SW480 (cell line): ENCODE measurements around the gene AGPAT3.

ENCODE experiments used
- DNase-seq: peaks from one replicate; pipeline ENCODE4 v3.0.0-alpha.2; 2016; ENCODE audit warnings: low spot score

The AGPAT3 gene

GRCh38 chr21:43979654-43980053, 114.6 kb downstream of the AGPAT3 start:
- DNase-seq: no peak

GRCh38 chr21:43981151-43981870, 116.3 kb downstream of the AGPAT3 start:
- DNase-seq: no peak

GRCh38 chr21:43981871-43982210, 116.8 kb downstream of the AGPAT3 start:
- no peak for DNase-seq

- no peak for DNase-seq
These were observed 117.6 kb downstream of the AGPAT3 start for GRCh38 chr21:43982489-43983078.

- no peak for DNase-seq
These were observed 118.4 kb downstream of the AGPAT3 start for GRCh38 chr21:43983390-43983789.

GRCh38 chr21:43983860-43984420, 118.9 kb downstream of the AGPAT3 start:
- DNase-seq: no peak

- no peak for DNase-seq
These were observed 120.1 kb downstream of the AGPAT3 start for GRCh38 chr21:43984905-43985689.

- DNase-seq: no peak
These were observed 120.7 kb downstream of the AGPAT3 start for GRCh38 chr21:43985690-43986251.

GRCh38 chr21:43986544-43987451, 121.8 kb downstream of the AGPAT3 start:
- no peak for DNase-seq

GRCh38 chr21:43987509-43987908, 122.5 kb downstream of the AGPAT3 start:
- DNase-seq: no peak

- no peak for DNase-seq
These were observed 123.0 kb downstream of the AGPAT3 start for GRCh38 chr21:43988016-43988415.

GRCh38 chr21:43988506-43989230, 123.6 kb downstream of the AGPAT3 start:
- no peak for DNase-seq

GRCh38 chr21:43989401-43989800, 124.4 kb downstream of the AGPAT3 start:
- no peak for DNase-seq

- DNase-seq: no peak
These were observed 126.5 kb downstream of the AGPAT3 start for GRCh38 chr21:43991447-43991991.

GRCh38 chr21:43992121-43992520, 127.1 kb downstream of the AGPAT3 start:
- no peak for DNase-seq

- DNase-seq: no peak
These were observed 128.5 kb downstream of the AGPAT3 start for GRCh38 chr21:43993420-43993934.

GRCh38 chr21:43994085-43994484, 129.1 kb downstream of the AGPAT3 start:
- no peak for DNase-seq

GRCh38 chr21:43994646-43995045, 129.6 kb downstream of the AGPAT3 start:
- no peak for DNase-seq

GRCh38 chr21:43995521-43996105, 130.6 kb downstream of the AGPAT3 start:
- no peak for DNase-seq
